IMR-90 (cell line): ENCODE data around the gene EFCAB5.

Experiments used
- POLR2A ChIP-seq: IDR thresholded peaks from 2 replicates; pipeline ENCODE4 v1.6.1; 2012; ENCODE audit warnings: mild to moderate bottlenecking, low read depth, low read length
- TF ChIP-seq, protein P1 (sequence below): conservative IDR thresholded peaks from 2 replicates; pipeline ENCODE4 v1.5.1; 2012; ENCODE audit warnings: mild to moderate bottlenecking, low read depth, low read length, improper control_type of control experiment

- TF ChIP-seq, protein P1, sequence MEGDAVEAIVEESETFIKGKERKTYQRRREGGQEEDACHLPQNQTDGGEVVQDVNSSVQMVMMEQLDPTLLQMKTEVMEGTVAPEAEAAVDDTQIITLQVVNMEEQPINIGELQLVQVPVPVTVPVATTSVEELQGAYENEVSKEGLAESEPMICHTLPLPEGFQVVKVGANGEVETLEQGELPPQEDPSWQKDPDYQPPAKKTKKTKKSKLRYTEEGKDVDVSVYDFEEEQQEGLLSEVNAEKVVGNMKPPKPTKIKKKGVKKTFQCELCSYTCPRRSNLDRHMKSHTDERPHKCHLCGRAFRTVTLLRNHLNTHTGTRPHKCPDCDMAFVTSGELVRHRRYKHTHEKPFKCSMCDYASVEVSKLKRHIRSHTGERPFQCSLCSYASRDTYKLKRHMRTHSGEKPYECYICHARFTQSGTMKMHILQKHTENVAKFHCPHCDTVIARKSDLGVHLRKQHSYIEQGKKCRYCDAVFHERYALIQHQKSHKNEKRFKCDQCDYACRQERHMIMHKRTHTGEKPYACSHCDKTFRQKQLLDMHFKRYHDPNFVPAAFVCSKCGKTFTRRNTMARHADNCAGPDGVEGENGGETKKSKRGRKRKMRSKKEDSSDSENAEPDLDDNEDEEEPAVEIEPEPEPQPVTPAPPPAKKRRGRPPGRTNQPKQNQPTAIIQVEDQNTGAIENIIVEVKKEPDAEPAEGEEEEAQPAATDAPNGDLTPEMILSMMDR, result no peak
- TF ChIP-seq POLR2A, result no peak
Measured at GRCh38 chr17:29968271-29968670, 26.8 kb downstream of the EFCAB5 start.
